IPS DF 19.7 (cell line): Measurements from ENCODE around the gene NUP42.
"Not testable (repeated sequence)": the region's sequence is repeated elsewhere in the genome, so short reads cannot be mapped to it uniquely, and the experiment has no call there.

Experiments
- DNase-seq: peaks from one replicate; pipeline ENCODE4 v3.0.0-alpha.2; 2013; ENCODE audit warnings: low read depth, low spot score

The NUP42 gene

DNA sequence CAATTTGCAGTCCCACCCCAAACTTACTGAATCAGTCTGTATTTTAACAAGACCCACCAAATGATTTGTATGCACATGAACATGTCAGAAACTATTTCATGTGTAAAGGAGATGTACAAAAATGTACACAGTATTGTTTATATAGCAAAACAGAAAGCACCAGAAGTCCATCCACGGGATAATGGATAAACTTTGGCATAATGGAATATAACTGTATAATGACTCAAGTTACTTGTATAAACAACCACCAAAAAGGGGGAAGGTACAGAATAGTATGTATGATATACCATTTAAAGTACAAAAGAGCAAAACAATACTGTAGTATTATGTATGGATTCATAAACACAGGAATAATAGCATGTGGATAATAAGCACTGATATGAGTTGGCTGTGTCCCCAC lies 22.4 kb downstream of the NUP42 start:
- no peak for DNase-seq

DNA sequence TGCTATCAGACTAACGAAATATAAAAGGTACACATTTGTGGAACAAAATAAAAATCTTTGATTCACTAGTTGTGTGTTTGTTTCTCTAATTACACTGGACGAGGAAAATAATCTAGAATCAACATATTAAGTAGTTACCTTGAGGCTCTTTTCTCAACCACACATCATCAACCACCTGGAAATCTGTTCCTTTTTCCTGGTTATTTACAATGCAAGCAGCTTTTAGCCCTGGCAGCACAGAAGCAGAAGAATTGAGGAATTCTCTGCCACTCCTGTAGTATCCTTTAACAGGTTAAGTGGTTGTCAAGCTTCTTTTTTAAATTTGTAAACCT lies 23.7 kb downstream of the NUP42 start:
- DNase-seq, result no peak

DNA sequence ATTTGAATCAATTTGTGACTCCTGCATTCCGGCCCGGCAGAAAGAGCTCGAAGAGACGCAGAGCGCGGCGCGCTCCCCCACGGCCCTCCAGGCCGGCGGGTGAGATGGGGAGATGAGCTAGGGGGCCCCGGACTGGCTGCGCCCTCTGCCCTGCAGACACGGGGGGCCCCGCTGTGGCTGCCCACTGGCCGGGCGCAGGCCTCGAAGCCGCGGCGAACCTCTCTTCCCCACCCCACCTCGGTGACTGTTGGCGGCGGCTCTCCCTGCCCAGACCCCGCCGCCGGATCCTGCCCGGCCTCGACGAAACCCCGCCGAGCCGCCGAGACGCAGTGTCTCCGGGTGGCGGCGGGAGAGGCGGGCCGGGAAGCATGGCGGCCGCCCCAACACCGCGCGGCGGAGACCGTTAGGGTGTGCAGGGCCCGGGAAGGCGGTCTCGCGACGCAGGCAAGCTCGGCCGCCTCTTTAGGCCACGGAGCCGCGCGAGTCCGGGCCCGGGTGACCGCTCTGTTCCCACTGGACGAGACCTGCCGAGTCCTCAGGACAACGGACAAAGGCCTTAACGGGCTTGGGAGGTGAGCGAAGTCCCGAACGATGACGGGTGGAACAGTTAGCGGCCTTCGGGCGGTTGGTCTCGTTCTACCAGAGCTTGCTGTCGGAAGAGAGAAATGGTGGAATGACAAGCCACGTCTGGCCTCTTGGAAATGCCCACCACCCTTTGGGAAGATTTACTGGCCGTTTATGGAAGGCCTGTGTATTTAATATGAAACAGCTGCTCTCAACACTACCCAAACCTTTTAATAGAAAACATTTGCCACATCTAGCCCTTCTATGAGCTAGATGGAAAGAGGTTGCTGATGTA lies 24.3 kb downstream of the NUP42 start:
- DNase-seq, result no peak

DNA sequence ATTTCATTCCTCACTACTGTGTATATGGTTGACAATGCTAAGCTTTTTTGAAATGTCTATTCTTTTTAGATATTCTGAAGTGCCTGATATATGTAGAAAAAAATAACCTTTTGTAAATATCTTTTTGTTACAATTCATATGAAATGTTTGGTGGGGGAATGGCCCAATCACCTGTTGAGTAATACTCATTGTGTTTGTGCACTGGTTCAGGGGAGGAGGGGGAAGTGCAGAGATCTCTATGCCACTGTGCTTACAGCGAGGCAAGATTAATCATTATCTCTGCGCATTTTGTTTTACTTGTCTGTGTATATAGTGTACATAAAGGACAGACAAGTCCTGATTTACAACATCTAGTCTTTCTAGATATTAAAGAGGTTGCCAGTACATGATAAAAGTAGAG lies 25.2 kb downstream of the NUP42 start:
- DNase-seq, result no peak

DNA sequence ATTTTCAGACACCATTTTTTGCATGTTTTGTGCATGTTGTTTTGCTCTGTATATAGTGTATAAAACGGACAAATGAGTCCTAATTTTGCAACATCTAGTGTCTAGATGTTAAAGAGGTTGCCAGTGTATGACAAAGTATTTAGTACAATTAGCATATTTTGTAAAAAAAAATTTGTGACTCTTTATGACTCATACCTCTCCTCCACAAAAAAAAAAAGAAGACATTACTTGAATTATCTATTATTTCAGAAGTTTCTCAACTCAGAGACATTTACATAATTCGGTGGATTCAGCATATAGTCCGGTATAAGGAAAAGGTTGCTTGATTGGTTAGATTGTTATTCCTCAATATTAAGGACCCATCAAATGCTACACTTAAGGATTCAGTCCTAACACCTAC lies 26.0 kb downstream of the NUP42 start:
- DNase-seq, result no peak

DNA sequence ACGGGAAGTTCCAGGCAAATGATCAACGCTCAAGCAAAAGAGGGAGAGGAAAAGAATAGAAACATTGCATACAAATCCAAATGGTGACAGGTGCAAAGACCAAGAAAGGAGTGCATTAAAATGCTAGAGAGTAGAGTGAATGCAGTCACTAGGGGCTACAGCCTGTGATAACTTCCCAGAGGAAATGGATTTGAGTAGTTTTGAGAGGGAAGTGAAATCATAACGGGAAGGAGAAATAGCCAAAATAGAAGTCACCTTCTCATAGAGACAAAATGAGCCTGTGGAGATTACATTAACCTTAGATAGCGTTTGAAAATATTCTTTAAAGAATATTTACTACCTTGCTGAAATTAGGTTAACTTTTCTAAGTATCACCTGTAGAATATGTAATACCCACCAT lies 26.5 kb downstream of the NUP42 start:
- DNase-seq, result no peak

DNA sequence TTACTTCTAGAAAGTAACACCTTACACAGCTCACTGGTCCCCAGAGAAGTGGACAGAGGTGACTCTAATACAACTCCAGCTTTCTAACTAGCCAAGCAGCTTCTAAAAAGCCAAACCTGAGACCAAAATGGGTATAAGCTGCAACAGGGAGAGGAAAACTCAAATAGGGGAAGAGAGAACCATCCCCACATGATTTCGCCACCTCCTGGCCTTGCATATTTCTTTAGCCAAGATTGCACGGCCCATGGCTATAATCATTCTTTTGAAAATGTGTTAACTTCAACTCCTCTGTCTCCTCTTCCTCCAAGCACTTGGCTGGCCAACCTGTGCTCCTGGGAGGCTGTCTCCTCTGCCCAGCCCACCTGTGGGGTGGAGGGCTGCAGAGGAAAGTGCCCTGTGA lies 28.7 kb downstream of the NUP42 start:
- DNase-seq, result no peak

DNA sequence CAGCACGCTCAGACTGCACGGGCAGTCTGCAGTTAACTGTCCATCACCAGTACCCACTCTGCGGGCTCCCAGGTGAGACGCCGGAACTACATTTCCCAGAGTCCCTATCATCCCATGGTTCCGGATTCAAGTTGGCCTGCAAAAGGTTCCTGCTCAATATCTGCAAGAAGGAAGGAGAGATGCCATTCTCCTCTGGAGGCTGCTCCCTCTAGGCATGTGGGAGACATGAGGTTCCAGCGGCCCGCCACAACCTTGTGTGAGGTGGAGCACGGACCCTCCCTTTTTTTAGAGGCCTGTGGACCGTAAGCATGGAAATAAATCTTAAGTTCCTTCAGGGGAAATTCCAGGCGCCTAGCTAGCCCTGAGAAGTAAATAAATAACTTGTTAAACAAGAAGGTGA lies 29.7 kb downstream of the NUP42 start:
- peak; percentile 25 for DNase-seq

DNA sequence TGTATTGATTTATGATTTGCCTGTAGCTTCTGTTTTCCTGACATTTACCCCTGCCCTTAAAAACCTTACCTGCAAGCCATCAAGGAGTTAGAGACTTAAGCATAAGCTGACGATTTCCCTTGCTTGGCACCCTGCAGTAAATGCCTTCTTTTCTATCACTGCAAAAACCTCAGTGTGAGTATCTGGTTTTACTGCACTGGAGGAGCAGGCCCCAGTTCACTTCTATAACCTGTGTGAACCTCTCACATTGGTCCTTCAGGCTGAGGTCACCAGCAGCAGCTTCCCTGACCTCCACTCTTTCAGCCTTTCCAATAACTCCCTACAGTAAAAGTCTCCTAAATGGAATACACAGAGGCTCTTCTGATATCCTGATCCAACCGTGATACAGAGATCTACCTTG lies 30.5 kb downstream of the NUP42 start:
- no peak for DNase-seq

DNA sequence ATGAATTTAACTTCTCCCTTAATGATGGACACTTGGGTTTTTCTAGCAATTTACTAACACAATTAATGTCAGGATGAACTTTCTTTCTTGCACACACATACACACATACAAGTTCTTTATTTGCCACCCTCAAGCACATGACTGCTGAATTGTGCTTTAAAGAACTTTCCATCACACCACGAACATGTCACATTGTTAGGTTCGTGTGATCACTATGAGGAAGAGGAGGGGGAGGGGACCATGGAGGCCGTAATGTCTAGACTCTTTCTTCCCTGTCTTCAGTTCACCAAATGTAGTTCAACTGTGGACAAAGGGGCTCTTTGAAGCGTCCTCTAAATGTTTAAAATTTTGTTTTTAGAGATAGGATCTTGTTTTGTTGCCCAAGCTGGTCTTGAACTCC lies 31.0 kb downstream of the NUP42 start:
- DNase-seq, result no peak

DNA sequence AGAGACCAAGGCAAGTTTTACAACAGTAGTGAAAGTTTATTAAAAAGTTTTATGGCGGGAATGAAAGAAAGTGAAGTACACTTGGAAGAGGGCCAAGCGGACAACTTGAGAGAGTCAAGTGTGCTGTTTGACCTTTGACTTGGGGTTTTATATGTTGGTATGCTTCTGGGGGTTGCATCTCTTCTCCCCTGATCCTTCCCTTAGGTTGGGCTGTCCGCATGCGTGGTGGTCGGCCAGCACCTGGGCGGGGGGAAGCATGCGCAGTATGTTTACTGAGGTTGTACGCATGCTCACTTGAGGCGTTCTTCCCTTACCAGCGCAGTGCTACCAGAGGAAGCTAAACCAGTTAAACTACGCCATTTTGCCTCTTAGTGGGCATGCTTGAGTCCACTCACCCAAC lies 31.9 kb downstream of the NUP42 start:
- no peak for DNase-seq

DNA sequence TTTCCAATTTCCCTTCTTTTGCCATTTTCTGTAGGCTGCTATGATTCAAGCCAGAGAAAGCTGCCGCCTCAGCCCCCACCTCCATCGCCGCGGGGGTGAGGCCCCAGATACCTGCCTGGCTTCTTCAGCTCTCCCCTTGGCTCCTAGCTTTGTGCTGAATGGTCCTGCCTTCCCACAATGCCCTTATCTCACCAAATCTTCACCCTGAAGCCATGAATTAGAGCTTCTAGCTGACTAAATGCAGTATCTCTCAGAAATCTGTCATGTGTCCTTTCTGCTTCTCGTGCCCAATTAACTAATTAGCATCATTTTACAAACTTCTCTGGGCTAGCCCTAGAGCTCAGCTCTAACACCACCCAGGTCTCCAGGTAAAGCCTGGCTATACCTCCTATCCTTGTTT lies 32.6 kb downstream of the NUP42 start:
- no peak for DNase-seq

DNA sequence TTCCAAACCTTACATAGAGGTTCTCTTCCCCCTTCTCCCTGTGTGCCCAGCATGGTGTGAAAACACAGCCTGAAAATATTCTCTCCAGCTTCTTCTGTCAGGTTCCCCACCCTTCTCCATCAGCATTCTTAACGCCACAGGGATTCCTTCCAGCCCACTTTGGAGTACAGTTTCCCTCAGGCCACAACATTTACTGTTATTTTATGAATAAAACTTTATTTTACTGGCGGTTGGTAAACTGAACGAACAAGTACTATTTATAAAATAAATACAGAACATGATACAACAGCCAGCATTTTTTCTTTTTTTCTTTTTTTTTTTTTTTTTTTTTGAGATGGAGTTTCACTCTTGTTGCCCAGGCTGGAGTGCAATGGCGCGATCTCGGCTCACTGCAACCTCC lies 33.1 kb downstream of the NUP42 start:
- DNase-seq, result no peak

DNA sequence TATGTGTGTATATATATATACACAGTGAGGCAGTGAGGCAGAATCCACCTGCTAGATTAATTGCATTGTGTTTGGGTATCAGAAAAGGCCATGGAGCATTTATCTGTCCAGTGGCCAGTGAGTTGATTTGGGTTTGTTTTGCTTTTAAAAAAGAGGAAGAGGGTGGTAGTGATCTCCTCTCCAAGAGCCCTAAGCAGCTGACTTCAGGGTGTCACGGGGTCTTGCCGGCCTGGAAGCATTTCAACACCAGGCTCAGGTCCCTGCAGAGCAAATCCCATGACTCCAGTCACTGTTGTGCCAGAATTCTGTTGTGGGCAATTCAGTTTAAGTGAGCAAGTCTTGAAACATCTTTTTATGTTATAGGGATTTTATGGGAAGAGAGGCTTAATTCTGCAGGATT lies 34.2 kb downstream of the NUP42 start:
- DNase-seq, result no peak

DNA sequence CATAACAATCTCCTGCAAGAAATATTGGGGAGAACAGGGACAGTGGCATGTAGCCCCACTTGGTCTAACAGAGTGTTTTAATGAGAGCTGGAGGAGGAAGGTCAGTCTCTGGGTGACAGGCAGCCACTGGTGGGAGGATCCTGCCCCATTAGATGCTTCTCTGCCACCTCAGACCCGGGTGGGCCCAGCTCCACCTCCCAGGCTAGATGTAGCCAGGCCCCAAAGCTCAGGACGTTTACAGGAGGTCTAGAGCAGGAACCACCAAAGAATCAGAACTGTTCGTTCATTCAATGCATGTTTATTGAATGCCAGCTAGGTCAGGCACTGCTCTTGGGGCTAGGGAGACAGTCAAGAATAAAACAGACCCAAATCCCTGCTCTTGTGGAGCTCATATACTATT lies 36.3 kb downstream of the NUP42 start:
- no peak for DNase-seq

DNA sequence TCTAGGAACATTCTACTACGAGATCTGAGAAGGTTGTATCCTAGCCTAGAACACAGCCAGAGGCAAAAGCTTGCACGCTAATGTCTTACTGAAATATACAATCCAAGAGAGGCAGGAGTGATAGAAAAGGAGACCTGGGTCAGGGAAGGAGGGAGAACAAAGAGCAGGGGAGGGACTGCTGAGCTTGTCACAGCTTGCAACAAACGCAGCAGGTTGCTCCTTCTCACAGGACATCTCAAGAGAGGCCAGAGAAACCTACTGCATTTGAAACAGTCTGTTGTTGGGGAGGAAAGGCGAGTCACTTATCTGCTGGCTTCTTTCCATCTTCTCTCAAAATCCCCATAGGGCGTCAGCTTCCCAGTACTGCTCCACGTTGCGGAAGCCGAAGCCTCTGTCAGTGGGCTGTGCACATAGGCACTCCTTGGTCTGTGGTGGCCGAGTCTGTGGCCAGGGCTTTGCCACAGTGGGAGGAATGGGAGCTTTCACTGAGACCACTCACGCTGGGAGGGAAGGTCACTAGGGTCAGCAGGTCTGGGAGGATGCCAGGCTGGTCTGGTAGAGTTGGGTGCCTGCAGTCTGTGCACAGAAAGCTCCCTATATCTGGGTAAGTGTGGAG lies 39.0 kb downstream of the NUP42 start:
- no peak for DNase-seq

DNA sequence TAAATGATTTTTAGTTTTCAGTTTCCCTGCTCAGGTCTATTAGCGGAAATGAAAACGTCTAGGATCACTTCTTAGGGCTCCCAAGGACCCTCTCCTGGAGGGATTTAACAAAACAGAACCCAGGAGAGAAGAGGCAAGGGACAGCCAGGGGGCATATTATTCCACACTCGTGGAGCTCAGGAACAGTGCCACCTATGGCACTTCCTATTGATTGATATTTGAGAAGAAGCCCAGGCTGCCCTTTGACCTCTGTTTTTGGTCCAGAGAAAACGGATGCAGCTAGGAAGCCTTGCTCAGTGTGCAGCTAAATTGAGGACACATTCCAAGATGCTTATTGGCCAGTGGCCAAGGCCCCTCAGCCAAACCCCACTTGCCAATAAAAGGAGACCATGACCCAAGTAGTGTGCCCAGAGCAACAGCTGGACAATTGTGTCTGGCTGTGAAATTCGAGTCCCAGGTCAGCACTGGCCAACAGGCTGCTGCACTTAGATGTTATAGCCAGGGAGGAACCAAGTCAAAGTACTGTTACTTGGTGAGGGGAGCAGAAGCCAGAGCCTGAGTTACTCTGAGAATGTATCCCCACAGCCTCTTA lies 40.7 kb downstream of the NUP42 start:
- no peak for DNase-seq

DNA sequence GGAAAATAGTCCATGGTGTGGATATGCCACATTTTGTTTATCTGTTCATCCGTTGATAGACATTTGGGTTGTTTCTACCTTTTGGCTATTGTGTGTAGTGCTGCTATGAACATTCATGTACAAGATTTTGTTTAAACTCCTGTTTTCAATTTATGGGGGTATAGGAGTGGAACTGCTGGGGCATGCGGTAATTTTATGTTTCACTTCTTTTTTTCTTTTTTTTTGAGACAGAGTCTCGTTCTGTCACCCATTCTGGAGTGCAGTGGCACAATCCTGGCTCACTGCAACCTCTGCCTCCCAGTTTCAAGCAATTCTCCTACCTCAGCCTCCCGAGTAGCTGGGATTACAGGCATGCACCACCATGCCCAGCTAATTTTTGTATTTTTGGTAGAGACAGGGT lies 42.5 kb downstream of the NUP42 start:
- not testable (repeated sequence) for DNase-seq

DNA sequence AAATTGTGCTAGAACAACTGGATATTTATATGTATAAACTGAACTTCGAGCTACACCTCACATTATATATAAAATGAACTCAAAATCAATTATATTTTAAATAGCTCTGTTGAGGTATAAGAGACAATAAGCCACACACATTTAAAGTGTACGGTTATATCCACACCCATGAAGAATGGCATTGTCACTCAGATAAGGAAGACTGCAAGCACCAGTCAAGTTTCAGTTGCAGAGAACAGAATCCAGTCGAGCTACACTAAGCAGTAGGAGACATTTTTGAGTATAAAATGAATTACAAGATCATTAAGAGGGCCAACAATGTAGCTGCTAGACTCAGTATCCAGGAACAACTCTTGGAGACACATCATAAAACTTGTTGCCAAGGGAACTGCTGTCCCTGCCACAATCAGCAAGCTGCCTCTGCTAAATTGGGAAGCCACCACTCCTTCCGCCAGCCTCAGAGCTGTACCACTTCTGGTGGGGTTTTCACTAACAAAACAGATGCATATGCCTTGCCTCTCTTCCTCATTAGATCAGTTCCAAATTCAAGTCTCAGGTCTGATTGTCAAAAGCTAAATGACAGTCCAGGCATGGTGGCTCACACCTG lies 45.1 kb downstream of the NUP42 start:
- no peak for DNase-seq

DNA sequence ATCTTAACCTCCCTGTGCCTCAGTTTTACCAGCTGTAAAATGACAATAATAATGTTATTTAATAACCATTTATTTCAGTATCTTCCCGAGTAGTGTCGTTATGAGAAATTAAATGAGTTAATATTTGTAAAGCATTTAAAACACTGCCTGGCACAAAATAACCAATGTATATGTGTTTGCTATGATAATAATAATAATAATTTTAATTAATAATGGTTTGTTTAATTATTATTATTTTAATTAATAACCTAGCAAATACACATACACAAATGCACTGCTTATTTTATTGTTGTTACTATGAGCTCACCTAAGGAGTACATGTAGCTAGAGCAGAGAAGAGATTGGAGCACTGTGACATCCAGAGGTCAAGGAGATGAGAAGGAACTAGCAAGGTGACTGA lies 46.6 kb downstream of the NUP42 start:
- no peak for DNase-seq

DNA sequence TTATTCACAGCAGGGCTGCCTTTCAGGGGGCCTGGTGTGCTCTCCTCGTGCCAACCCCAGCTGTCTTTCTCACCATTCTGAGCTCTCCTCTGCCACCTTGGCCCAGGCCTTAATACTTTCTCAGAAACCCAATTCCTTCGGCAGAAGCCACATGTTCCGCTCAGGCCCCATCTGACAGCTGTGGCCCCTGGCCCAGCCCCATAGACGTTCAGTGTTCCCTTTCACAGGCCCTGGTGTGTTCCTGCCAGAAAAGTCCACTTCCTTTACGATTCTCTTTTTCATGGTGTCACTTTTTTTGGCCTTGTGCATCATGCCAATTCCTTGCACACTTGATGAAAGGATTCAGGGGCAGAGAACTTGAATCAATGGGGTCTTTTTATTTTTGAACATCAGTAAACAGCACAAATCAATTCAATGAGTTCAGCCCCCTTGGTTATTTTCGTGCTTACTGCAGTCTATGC lies 48.8 kb downstream of the NUP42 start:
- DNase-seq, result no peak

DNA sequence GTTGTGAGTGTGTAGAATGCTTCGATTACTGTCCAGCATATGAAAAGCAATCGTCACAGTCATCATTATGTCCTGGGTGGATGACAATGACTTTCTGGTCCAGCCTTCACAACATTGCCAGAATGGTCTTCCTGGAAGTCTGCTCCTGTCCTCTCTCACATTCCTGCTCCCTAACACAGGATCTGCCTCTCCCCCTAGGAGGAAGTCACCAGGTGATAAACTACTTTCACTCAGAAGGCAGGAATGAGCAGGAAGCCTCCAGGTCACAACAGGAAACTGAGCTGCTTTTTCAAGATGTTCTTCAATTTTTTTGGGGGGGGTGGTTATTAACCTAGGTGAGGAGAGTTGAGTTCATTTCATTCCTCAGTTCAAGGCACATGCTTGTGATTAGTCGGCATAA lies 51.1 kb downstream of the NUP42 start:
- no peak for DNase-seq
